Breast epithelium (tissue), 4 donors: Measurements from ENCODE around the gene DDX54. TPM values are rescaled to one million over a fixed set of nuclear protein-coding genes. Genes with fewer than 3 reads are reported as not detected.

Experiments
- DNase-seq, 2 donors: peaks; one replicate each; pipeline ENCODE4 v3.0.0-alpha.2; 2019; ENCODE audit warnings: low spot score in 2 of 2
- H3K27ac ChIP-seq, 2 donors: fragments of 200-600 bp; sonication (generic) in 1 of 2; one replicate each; pipeline ENCODE4 v1.5.1; 2016 to 2019; ENCODE audit warnings: mild to moderate bottlenecking in 1 of 2
- H3K27me3 ChIP-seq, 2 donors: fragments of 200-600 bp; sonication (generic) in 1 of 2; one replicate each; pipeline versions ENCODE4 v1.5.1 to v1.6.0; 2017 to 2019; ENCODE audit warnings: control low read depth in 1 of 2, mild to moderate bottlenecking in 1 of 2
- H3K36me3 ChIP-seq: fragments of 200-600 bp; one replicate; pipeline ENCODE4 v1.5.1; 2019
- H3K4me1 ChIP-seq, 2 donors: fragments of 200-600 bp; sonication (generic); one replicate each; pipeline ENCODE4 v1.5.1; 2016 to 2019; ENCODE audit warnings: control low read depth in 1 of 2
- H3K4me3 ChIP-seq, 3 donors: fragments of 200-600 bp; sonication (generic); 1 replicate in 2 of 3; 2 replicates in 1 of 3; pipeline ENCODE4 v1.5.1; 2016 to 2019; ENCODE audit warnings: mild to moderate bottlenecking in 3 of 3, moderate library complexity in 2 of 3
- H3K9me3 ChIP-seq, 2 donors: fragments of 200-600 bp; sonication (generic) in 1 of 2; one replicate each; pipeline ENCODE4 v1.5.1; 2016 to 2019; ENCODE audit warnings: control low read depth in 1 of 2
- CTCF ChIP-seq, 3 donors: fragments of 450-650 bp; IDR thresholded peaks; one replicate each; pipeline ENCODE4 v1.5.1; 2016 to 2017; ENCODE audit warnings: antibody characterized with exemption in 3 of 3, mild to moderate bottlenecking in 3 of 3, moderate library complexity in 3 of 3
- POLR2A ChIP-seq: fragments of 450-650 bp; IDR thresholded peaks from one replicate; pipeline ENCODE4 v1.6.1; 2016; ENCODE audit warnings: antibody characterized with exemption, mild to moderate bottlenecking, moderate library complexity
- POLR2AphosphoS5 ChIP-seq, 3 donors: sonication (generic); formaldehyde crosslinking; IDR thresholded peaks; one replicate each; pipeline ENCODE4 v1.6.1; 2017; ENCODE audit warnings: antibody characterized with exemption in 3 of 3
- intact Hi-C: fragments of 100-400 bp; cut with DNase I; formaldehyde crosslinking; loops from one replicate; pipeline ENCODE4 v1.15.1; 2023; ENCODE audit warnings: low total_unique reads
- total RNA-seq, 3 donors: library from RNA; depleted of rRNA; stranded (reverse); fragments of >200 nt; gene quantifications; one replicate each; pipeline ENCODE4 v1.1.0, GENCODE V29; 2016

DDX54 gene
- total RNA-seq, 3 donors from 2014 or later, result 51.5 to 62.1 (median 60.3) TPM

GRCh38 chr12:113173081-113173698, 12.1 kb downstream of the DDX54 start:
- DNase-seq, result no peak
- Histone ChIP-seq H3K36me3 (peaks cover 9% of the 10 kb centered on the region), H3K4me1 (no peaks in the 10 kb centered on the region)

GRCh38 chr12:113172185-113172584, 13.1 kb downstream of the DDX54 start:
- Histone ChIP-seq H3K4me1 (no peaks in the 10 kb centered on the region), H3K9me3 (peaks cover 4 to 5% of the 10 kb centered on the region in 2 donors), H3K27ac (no peak overlapping the region), H3K4me3 (no peak overlapping the region), H3K36me3 (peaks cover 2% of the 10 kb centered on the region), H3K27me3 (no peaks in the 10 kb centered on the region)
- TF ChIP-seq POLR2A (no peak), POLR2AphosphoS5 (IDR thresholded peaks at IDR 0.05) (no peak), CTCF (IDR thresholded peaks at IDR 0.05) (no peak)
- no peak for DNase-seq
- intact Hi-C loops, result no loop called here

More at GRCh38 chr12:113173081-113173698, 12.1 kb downstream of the DDX54 start:
- intact Hi-C loops, result no loop called here
- TF ChIP-seq POLR2A (no peak), CTCF (IDR thresholded peaks at IDR 0.05) (no peak), POLR2AphosphoS5 (IDR thresholded peaks at IDR 0.05) (no peak)
- Histone ChIP-seq H3K27me3 (no peaks in the 10 kb centered on the region), H3K9me3 (peaks cover 8 to 10% of the 10 kb centered on the region in 2 donors), H3K4me3 (no peak overlapping the region), H3K27ac (no peak overlapping the region)

GRCh38 chr12:113171543-113171942, 13.7 kb downstream of the DDX54 start:
- no peaks in the 10 kb centered on the region for H3K36me3 ChIP-seq
- no peak overlapping the region for H3K4me3 ChIP-seq
- DNase-seq, result no peak
- H3K27ac ChIP-seq, result no peak overlapping the region
- intact Hi-C loops, result no loop called here
- no peaks in the 10 kb centered on the region for H3K4me1 ChIP-seq
- H3K9me3 ChIP-seq, result no peaks in the 10 kb centered on the region
- no peaks in the 10 kb centered on the region for H3K27me3 ChIP-seq
- no peak for TF ChIP-seq POLR2A
- TF ChIP-seq CTCF (IDR thresholded peaks at IDR 0.05), result no peak
- TF ChIP-seq POLR2AphosphoS5 (IDR thresholded peaks at IDR 0.05), result no peak

- intact Hi-C loops, result no loop called here
- H3K27ac ChIP-seq, result no peak overlapping the region
- peaks cover 2% of the 10 kb centered on the region for H3K36me3 ChIP-seq
- no peak overlapping the region for H3K4me3 ChIP-seq
- TF ChIP-seq CTCF (IDR thresholded peaks at IDR 0.05) (no peak), POLR2AphosphoS5 (IDR thresholded peaks at IDR 0.05) (no peak), POLR2A (no peak)
- DNase-seq, result no peak
- H3K4me1 ChIP-seq, result no peaks in the 10 kb centered on the region
- H3K27me3 ChIP-seq, result no peaks in the 10 kb centered on the region
- H3K9me3 ChIP-seq, result no peaks in the 10 kb centered on the region
Measured at GRCh38 chr12:113170926-113171325, 14.4 kb downstream of the DDX54 start.

GRCh38 chr12:113170457-113170856, 14.8 kb downstream of the DDX54 start:
- TF ChIP-seq POLR2A (no peak), POLR2AphosphoS5 (IDR thresholded peaks at IDR 0.05) (no peak), CTCF (IDR thresholded peaks at IDR 0.05) (no peak)
- intact Hi-C loops, result no loop called here
- no peaks in the 10 kb centered on the region for H3K9me3 ChIP-seq

More at GRCh38 chr12:113170457-113170856, 14.8 kb downstream of the DDX54 start:
- Histone ChIP-seq H3K36me3 (peaks cover 6% of the 10 kb centered on the region), H3K4me3 (no peak overlapping the region), H3K27me3 (no peaks in the 10 kb centered on the region), H3K27ac (no peak overlapping the region), H3K4me1 (no peaks in the 10 kb centered on the region)
- DNase-seq, result no peak
